Suprapubic skin (tissue), 4 donors: ENCODE results near the gene GIMAP8. TPM values are rescaled to one million over a fixed set of nuclear protein-coding genes. Genes with fewer than 3 reads are reported as not detected.
"Not testable (repeated sequence)": the region's sequence is repeated elsewhere in the genome, so short reads cannot be mapped to it uniquely, and the experiment has no call there.

Experiments
- DNase-seq, 2 donors: peaks; one replicate each; pipeline ENCODE4 v3.0.0-alpha.2; 2019; ENCODE audit warnings: low spot score in 2 of 2
- H3K27ac ChIP-seq: fragments of 200-600 bp; sonication (generic); one replicate; pipeline ENCODE4 v1.5.1; 2019
- H3K27me3 ChIP-seq: fragments of 200-600 bp; sonication (generic); one replicate; pipeline ENCODE4 v1.5.1; 2019
- H3K36me3 ChIP-seq: fragments of 200-600 bp; sonication (generic); one replicate; pipeline ENCODE4 v1.5.1; 2019
- H3K4me1 ChIP-seq: fragments of 200-600 bp; sonication (generic); one replicate; pipeline ENCODE4 v1.5.1; 2019
- H3K4me3 ChIP-seq: fragments of 200-600 bp; sonication (generic); one replicate; pipeline ENCODE4 v1.5.1; 2019; ENCODE audit warnings: mild to moderate bottlenecking
- H3K9me3 ChIP-seq: fragments of 200-600 bp; sonication (generic); one replicate; pipeline ENCODE4 v1.5.1; 2019
- EP300 ChIP-seq: sonication (generic); formaldehyde crosslinking; IDR thresholded peaks from one replicate; pipeline ENCODE4 v1.6.1; 2017; ENCODE audit warnings: antibody characterized with exemption
- POLR2A ChIP-seq, 2 donors: fragments of 450-650 bp; IDR thresholded peaks; one replicate each; pipeline ENCODE4 v1.6.1; 2017; ENCODE audit warnings: antibody characterized with exemption in 2 of 2, mild to moderate bottlenecking in 2 of 2, moderate library complexity in 2 of 2
- POLR2AphosphoS5 ChIP-seq, 3 donors: sonication (generic); formaldehyde crosslinking; IDR thresholded peaks; one replicate each; pipeline ENCODE4 v1.6.1; 2017; ENCODE audit warnings: antibody characterized with exemption in 3 of 3
- WGBS: methylation state at CpG from one replicate; pipeline ENCODE4 v1.1.5; 2018; 5-methylcytosine and 5-hydroxymethylcytosine counted together
- total RNA-seq, 4 donors: library from RNA; depleted of rRNA; stranded (reverse); fragments of >200 nt; gene quantifications; one replicate each; pipeline ENCODE4 v1.1.0, GENCODE V29; 2016
- TF ChIP-seq, protein P1 (sequence below), 2 donors: fragments of 200-600 bp in 1 of 2; fragments of 450-650 bp in 1 of 2; sonication (generic) in 1 of 2; IDR thresholded peaks; one replicate each; pipeline ENCODE4 v1.5.1; 2016 to 2019; ENCODE audit warnings: antibody characterized with exemption in 2 of 2, mild to moderate bottlenecking in 1 of 2, moderate library complexity in 1 of 2

Gene GIMAP8
- total RNA-seq, 4 donors from 2014 or later: 1.5 to 5.6 (median 3.2) TPM

- 36% methylated on average over 3 of the region's 3 CpGs for WGBS
These were observed 64.4 kb downstream of the GIMAP8 start, which contains the start of gene GIMAP7 for GRCh38 chr7:150514748-150515222. GIMAP7 (plus strand) TSS chr7:150514872; CDS start chr7:150519975, 5,103 bp downstream.

DNA sequence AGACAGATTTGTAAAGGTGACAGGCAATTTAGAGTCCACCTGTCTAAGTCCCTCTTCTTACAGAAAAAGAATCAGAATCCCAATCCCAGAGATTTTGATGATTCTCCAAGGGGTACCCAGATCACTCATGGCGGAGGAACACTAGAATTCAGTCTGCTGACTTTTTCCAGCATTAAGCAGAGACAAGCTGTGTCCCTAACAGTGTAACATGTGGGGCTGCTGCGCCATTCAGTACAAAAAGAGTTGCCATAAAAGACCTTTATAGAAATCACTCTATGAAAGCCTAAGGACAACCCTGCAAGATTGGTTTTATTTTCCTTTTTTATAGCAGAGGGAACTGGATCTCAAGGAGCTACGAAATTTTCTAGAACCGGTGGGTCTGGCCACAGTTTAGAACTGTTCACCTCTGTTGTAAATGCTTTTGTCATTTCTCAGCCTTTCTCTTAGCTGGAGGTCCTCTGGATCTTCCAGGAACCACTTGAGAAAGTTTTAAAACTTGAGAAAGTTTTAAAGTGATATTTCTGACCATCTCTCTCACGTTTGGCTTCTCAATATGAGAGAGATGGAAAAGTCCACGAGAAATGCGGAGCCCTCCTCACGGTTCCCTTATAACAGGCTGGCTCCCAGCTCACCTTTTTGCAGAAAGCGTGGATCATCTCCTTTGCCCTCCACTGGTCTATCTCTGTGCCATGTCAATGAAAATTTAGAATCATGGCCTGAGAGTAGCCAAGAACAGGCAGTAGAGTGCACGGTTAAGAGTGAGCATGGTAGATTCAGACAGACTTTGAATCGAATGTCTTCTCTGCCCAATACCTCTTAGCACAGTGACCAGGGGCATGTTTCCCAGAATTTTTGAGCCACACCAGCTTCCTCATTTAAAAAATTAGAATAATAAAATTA is 65.1 kb downstream of the GIMAP8 start:
- TF ChIP-seq, protein P1, sequence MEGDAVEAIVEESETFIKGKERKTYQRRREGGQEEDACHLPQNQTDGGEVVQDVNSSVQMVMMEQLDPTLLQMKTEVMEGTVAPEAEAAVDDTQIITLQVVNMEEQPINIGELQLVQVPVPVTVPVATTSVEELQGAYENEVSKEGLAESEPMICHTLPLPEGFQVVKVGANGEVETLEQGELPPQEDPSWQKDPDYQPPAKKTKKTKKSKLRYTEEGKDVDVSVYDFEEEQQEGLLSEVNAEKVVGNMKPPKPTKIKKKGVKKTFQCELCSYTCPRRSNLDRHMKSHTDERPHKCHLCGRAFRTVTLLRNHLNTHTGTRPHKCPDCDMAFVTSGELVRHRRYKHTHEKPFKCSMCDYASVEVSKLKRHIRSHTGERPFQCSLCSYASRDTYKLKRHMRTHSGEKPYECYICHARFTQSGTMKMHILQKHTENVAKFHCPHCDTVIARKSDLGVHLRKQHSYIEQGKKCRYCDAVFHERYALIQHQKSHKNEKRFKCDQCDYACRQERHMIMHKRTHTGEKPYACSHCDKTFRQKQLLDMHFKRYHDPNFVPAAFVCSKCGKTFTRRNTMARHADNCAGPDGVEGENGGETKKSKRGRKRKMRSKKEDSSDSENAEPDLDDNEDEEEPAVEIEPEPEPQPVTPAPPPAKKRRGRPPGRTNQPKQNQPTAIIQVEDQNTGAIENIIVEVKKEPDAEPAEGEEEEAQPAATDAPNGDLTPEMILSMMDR (IDR thresholded peaks at IDR 0.05): no peak
- no peak for TF ChIP-seq POLR2A (IDR thresholded peaks at IDR 0.05)
- no peak for TF ChIP-seq POLR2AphosphoS5 (IDR thresholded peaks at IDR 0.05)
- TF ChIP-seq EP300: no peak
- 71% methylated on average over 11 of the region's 11 CpGs for WGBS
- H3K27ac ChIP-seq: peak overlapping the region; percentile 73
- no peak for DNase-seq
- H3K27me3 ChIP-seq: no peaks in the 10 kb centered on the region
- H3K36me3 ChIP-seq: peaks cover 5% of the 10 kb centered on the region
- H3K4me3 ChIP-seq: peak overlapping the region; percentile 45
- H3K4me1 ChIP-seq: no peaks in the 10 kb centered on the region
- H3K9me3 ChIP-seq: no peaks in the 10 kb centered on the region

More at GRCh38 chr7:150514748-150515222, 64.4 kb downstream of the GIMAP8 start, which contains the start of gene GIMAP7:
- TF ChIP-seq, protein P1 (IDR thresholded peaks at IDR 0.05): no peak
- TF ChIP-seq EP300 (no peak), POLR2A (IDR thresholded peaks at IDR 0.05) (no peak)
- no peak for DNase-seq
- Histone ChIP-seq H3K4me1 (no peaks in the 10 kb centered on the region), H3K27ac (peak within 1 kb of the TSS; percentile 73), H3K9me3 (no peaks in the 10 kb centered on the region), H3K36me3 (no peaks in the 10 kb centered on the region), H3K27me3 (no peaks in the 10 kb centered on the region), H3K4me3 (peak within 1 kb of the TSS; percentile 45)

DNA sequence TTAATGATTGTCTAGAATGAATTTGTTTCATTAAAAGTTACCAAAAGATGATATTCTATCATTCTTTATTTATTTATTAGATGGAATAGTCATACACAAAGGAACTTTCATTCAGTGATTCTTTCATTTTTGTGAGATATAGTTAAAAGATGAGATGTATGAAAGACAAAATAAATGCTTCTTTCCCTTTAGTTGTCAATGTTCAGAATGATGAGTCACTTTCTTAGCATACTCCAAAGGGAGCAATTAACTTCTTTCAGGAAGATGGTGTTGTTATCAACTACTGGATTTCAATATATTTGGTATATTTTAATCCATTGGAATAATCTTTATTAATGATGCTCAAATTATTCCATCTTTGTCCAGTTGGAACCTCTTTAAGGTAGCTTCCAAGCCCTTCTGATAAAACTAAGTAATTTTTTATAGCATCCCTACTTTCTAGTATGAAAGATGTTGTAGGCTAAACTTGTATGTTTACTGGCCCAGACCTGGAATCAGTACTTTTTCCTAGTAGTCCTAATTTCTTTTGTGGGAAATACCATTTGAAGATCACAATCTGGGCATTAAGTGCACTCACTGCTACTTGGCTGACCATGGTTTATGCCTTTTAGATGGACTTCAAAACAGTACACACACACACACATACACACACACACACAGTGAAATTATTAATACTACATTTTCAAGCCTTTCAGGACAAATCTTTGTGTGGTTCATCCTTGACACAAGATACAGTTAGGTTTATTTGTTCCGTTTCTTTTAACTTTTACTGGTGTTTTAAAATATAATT is 66.7 kb downstream of the GIMAP8 start:
- Histone ChIP-seq H3K36me3 (peaks cover 5% of the 10 kb centered on the region), H3K4me1 (no peaks in the 10 kb centered on the region), H3K27ac (peak overlapping the region; percentile 73), H3K27me3 (no peaks in the 10 kb centered on the region), H3K4me3 (peak overlapping the region; percentile 45), H3K9me3 (no peaks in the 10 kb centered on the region)
- TF ChIP-seq POLR2A (IDR thresholded peaks at IDR 0.05): no peak
- peak in 1 of 3 donors; percentile 24 for TF ChIP-seq POLR2AphosphoS5 (IDR thresholded peaks at IDR 0.05)
- DNase-seq: no peak
- WGBS: 92% methylated on average over 1 of the region's 1 CpG

GRCh38 chr7:150519310-150519709 is 68.9 kb downstream of the GIMAP8 start:
- Histone ChIP-seq H3K4me3 (no peak overlapping the region), H3K36me3 (peaks cover 5% of the 10 kb centered on the region), H3K27ac (no peak overlapping the region), H3K4me1 (no peaks in the 10 kb centered on the region), H3K27me3 (no peaks in the 10 kb centered on the region), H3K9me3 (no peaks in the 10 kb centered on the region)
- no peak for DNase-seq
- WGBS: 63% methylated on average over 2 of the region's 2 CpGs
- TF ChIP-seq, protein P1 (IDR thresholded peaks at IDR 0.05): no peak
- TF ChIP-seq EP300 (no peak), POLR2A (IDR thresholded peaks at IDR 0.05) (no peak), POLR2AphosphoS5 (IDR thresholded peaks at IDR 0.05) (no peak)

GRCh38 chr7:150520145-150520544 is 69.7 kb downstream of the GIMAP8 start:
- no peaks in the 10 kb centered on the region for H3K4me1 ChIP-seq
- H3K4me3 ChIP-seq: peak overlapping the region; percentile 11
- WGBS: 85% methylated on average over 8 of the region's 8 CpGs
- DNase-seq: no peak
- TF ChIP-seq EP300 (no peak), POLR2AphosphoS5 (IDR thresholded peaks at IDR 0.05) (no peak), POLR2A (IDR thresholded peaks at IDR 0.05) (no peak)
- TF ChIP-seq, protein P1 (IDR thresholded peaks at IDR 0.05): no peak
- no peaks in the 10 kb centered on the region for H3K27me3 ChIP-seq
- H3K27ac ChIP-seq: no peak overlapping the region
- no peaks in the 10 kb centered on the region for H3K9me3 ChIP-seq
- H3K36me3 ChIP-seq: peaks cover 5% of the 10 kb centered on the region

GRCh38 chr7:150522931-150523330 is 72.5 kb downstream of the GIMAP8 start:
- not testable (repeated sequence) for H3K9me3 ChIP-seq, H3K4me1 ChIP-seq, H3K27ac ChIP-seq, DNase-seq, H3K4me3 ChIP-seq, H3K36me3 ChIP-seq, H3K27me3 ChIP-seq
- 65% methylated on average over 6 of the region's 6 CpGs for WGBS
